ENCODE measurements around the gene OR6C70. TPM values are rescaled to one million over a fixed set of nuclear protein-coding genes. Genes with fewer than 3 reads are reported as not detected.

OR6C70 gene
- polyA plus RNA-seq, 3 donors = not detected

DNA sequence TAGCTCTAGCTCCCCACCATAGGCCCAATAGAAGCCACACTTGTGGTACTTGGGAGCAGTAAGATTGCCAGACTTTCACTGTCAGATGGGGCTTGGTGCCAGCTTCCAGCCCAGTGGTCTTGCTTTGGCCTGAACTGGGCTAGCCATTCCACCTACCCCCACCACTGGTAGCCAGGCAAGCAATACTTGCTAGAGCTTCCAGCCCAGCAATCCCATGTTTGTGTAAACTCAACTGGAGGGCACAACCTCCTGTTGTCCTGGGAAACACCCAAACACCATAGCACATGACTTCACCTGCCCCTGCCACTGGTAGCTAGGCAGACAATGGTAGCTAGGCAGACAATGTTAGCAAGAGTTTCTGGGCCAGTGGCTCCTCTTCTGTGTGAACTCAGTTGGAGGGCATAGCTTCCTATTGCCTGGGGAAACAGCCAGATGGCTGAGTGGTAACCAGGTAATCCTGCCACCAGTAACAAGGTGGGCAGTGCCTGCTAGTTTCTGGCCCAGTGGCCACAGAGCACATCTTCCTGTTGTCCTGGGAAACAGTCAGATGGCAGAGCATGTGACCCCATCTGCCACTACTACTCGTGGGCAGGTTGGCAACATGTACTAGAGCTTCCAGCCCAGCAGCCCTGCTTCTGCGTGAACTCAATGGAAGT lies 49.5 kb downstream of the OR6C70 start:
- DNase-seq (ENCODE audit: low read depth in 3 of 3, low spot score in 2 of 3) = no peak

Other genes with a start within 250 kb of the OR6C70 start
- gene OR10A7, start 249.1 kb downstream of the OR6C70 start, polyA plus RNA-seq (ENCODE audit: insufficient read length in 3 of 3) = not detected
- not detected for gene OR6C74, start 225.5 kb downstream of the OR6C70 start, polyA plus RNA-seq (ENCODE audit: insufficient read length in 3 of 3)
- gene OR6C6, start 173.6 kb downstream of the OR6C70 start, polyA plus RNA-seq (ENCODE audit: insufficient read length in 3 of 3) = not detected
- not detected for gene OR6C1, start 155.8 kb downstream of the OR6C70 start, polyA plus RNA-seq (ENCODE audit: insufficient read length in 3 of 3)
- gene OR6C3, start 139.4 kb downstream of the OR6C70 start, polyA plus RNA-seq (ENCODE audit: insufficient read length in 3 of 3) = not detected
- gene OR6C75, start 107.2 kb downstream of the OR6C70 start, polyA plus RNA-seq (ENCODE audit: insufficient read length in 3 of 3) = not detected
- gene OR6C65, start 69.6 kb downstream of the OR6C70 start, polyA plus RNA-seq (ENCODE audit: insufficient read length in 3 of 3) = not detected
- gene OR6C76, start 43.9 kb downstream of the OR6C70 start, polyA plus RNA-seq (ENCODE audit: insufficient read length in 3 of 3) = not detected
- gene OR6C2, start 26.1 kb downstream of the OR6C70 start, polyA plus RNA-seq (ENCODE audit: insufficient read length in 3 of 3) = not detected
- not detected for gene OR6C68, start 22.2 kb upstream of the OR6C70 start, polyA plus RNA-seq (ENCODE audit: insufficient read length in 3 of 3)
- gene OR6C4, start 79.5 kb upstream of the OR6C70 start, polyA plus RNA-seq (ENCODE audit: insufficient read length in 3 of 3) = not detected
- gene OR2AP1, start 102.3 kb upstream of the OR6C70 start, polyA plus RNA-seq (ENCODE audit: insufficient read length in 3 of 3) = not detected
- not detected for gene OR10P1, start 166.8 kb upstream of the OR6C70 start, polyA plus RNA-seq (ENCODE audit: insufficient read length in 3 of 3)
- 10 to 100 TPM; 22.3 to 27.7 (median 22.5) TPM for gene ITGA7, start 237.8 kb upstream of the OR6C70 start, polyA plus RNA-seq (ENCODE audit: insufficient read length in 3 of 3)
- 100 to 1,000 TPM; 114 to 135 (median 133) TPM for gene BLOC1S1, start 245.9 kb upstream of the OR6C70 start, polyA plus RNA-seq (ENCODE audit: insufficient read length in 3 of 3)